ENCODE data around the gene AVPR2.

The AVPR2 gene

DNA sequence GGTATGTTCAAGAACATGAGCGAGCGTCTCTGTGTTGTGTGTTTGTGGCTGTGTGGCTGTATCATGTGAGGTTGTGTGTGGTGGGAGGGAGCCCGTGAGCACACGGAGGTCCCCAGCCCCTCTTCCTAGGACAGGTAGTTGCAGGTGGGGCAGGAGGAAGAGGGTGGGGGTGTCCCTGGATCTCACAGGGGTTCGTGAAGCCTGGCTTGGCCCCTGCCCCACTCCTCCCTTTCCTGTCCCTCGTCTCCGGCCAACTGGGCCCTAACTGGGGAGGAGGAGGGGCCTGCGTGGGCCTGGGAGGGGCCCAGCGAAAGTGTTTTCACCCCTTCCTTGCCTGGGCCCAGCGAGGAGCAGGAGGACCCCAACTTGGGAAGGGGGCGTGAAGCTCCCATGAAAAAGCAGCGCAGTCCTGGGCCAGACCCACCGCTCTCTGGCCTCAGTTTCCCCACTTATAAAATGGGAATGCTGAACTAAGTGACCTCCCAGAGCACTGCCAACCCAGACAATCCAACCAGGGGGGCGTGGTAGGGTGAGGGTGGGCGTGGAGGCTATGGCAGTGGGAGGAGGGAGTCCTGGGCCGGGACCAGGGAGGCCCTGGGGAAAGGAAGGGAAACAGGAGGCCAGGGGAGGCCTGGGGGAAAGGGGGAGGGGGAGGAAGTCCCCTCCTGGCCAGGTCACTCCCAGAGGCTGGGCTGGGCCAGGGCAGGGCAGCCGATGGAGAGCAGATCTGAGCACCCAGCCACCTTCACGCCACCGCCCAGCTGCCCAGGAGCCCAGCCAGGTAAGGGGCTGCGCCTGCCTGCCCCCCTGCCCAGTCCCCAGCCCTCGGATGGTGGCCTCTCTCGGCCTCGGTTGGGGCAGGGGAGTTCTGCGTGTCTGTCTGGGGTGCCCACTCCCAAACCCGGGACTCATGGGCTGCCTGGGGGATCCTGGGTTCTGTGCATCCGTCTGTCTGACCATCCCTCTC is at the start of gene AVPR2:
Gene AVPR2, plus strand, starts transcription at position 683 of the 967 bp plus-strand sequence. CDS start 473 bp downstream, outside the sequence.
- no peak for DNase-seq (ENCODE audit: low spot score)

DNA sequence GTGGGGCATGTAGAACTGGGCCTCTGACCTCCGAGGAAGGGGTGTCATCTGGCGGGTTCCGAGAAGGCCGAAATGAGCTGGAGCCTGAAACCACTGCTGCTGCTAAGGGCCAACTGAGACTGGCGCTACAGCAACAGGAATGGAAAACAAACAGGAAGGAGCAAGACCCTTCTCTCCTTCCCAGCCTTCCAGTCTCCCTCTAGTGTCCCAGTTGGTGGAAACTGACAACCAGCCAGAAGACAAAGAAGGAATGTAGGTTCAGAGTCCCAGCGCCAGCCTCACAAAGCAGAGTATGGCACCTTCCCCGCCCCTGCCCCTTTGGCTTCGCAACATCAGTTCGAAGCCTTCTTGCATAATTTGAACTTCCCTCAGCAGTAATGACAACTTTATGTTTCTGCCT is 49.8 kb upstream of the AVPR2 start:
- DNase-seq (ENCODE audit: low spot score): no peak

- DNase-seq (ENCODE audit: low spot score): no peak
These were observed 47.0 kb upstream of the AVPR2 start for GRCh38 chrX:153857348-153857903.

DNA sequence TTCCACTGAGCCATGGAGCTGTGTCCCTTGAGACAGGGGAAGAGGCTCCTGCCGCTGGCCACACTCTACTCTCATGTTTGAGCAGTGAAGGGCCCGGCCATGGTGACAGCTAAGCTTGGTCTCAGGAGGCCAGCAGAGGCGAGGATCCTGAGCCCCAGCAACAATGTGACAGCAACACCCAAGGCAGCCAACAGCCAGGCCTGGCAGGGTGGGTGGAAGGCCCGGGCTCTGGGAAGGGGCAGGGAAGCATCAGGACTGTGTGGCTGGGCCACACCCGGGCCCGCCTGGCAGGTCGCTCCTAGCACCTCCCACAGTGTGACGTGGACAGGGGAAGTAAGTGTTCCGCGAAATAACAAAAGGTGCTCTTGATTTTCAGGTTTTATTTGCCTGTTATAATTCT is 43.3 kb upstream of the AVPR2 start:
- DNase-seq (ENCODE audit: low spot score): no peak

DNA sequence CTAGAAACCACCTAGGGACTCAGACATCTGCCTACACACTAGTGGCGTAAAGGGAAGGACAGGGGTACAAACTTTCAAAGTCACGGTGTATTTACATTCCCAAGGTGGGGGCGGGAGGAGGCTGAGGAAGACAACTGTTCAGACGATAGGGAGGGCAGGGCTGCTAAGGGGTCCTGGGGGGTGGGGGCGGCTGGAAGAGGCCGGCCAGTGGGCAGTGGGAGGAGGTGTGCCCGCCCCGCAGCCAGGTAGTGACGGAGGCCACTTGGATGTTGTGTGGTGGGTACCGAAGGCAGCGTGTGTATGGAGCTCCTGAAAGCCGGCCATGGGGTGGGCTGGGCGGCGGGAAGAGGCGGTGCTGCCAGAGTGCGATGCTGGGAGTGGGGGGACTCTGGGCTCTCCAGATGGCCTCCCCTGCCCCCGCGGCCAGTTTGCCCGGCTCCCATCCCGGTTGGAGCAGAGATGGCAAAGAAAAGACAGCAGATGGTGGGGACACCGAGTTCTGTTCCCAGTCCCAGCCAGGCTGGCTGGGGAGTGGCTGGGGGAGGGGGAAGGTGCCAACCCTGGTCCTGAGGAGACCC is 42.7 kb upstream of the AVPR2 start:
- DNase-seq (ENCODE audit: low spot score): no peak

DNA sequence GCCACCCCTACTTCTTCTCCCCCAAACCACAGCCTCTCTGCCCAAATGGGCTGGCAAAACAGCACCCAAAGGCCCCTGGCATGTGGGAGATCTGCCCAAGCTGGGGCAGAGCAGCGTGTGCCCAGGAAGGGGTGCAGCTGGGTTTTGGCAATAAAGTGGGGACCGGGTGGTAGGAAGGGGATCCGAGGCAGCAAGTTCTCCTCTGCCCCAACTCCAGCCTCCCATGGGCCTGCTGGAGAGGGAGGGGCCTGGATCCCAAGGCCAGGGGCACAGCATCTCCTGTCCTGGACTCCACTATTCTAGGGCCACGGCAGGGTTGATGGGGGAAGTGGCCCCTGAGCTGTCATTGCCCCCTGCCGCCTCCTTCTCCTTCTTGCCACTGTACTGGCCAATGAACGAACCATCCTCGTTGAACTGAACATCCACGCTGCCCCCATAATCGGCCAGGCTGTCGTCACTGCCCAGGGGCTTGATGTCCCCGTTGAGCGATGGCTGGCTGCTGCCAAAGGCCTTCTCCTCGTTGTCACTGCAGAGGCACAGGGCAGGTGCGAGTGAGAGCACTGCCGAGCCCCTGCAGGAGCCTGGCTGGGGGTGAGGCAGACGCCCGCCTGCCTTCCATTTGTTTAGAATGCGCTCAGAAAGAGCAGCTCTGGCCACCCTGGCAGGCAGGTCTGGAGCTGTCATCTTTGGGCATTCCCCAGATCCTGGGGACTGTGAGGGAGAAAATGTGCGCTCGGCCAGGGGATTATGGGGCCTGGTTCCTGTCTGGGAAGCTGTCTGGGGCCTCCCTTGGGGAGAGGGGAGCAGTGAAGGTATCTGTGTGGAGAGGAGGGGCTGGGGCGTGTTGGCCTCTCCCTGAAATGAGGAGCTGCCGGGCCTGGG is 41.9 kb upstream of the AVPR2 start:
- no peak for DNase-seq (ENCODE audit: low spot score)

DNA sequence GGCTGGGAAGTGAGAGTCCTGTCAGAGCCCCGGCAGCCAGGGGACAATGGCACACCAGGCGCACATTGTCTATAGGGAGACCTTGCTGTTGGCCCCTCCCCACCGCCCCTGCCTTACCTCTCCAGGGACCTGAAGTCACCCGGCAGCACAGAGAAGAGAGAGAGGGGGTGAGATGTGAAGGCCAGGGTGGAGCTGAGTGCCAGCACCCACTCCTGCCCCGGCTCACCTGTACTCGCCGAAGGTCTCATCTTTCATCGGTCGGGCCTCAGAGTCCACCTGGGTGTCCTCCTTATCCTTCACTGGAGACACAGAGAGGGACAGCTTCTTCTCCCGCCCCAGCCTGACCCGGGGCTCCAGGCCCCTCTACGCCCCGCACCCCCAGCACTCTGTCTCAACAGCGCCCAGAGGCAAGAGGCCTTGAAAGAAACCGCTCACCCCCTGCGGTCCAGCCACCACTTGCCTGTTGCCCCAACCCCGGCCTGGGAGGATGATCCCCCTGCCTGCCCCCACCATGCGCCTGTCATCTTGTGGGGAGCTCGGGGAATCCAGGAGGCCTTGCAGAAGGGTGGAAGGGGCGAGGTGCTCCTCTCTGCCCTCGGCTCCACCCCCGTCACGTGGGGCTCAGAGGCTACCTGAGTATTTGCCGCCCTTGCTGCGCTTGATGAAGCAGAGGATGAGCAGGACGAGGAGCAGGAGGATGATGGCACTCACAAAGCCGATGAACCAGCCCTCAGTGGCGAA is 41.1 kb upstream of the AVPR2 start:
- DNase-seq (ENCODE audit: low spot score): no peak

DNA sequence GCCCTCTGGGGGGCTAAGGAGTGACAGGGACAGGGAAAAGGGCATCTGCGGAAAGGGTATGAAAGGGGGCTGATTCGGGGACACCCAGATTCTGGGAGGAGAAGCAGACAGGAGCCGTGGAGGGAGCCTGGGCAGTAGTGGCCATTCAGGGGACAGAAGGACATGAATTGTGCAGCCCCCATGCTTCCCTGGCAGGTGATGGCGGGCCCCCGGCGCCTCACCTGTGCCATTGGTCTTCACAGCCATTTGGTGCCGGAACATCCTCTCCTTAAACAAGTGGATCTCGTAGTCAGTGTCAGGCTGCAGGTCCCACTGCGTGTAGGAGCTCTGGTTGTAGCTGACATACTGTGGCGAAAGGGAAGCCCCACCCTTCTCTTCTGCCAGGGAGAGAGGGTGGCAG is 40.4 kb upstream of the AVPR2 start:
- no peak for DNase-seq (ENCODE audit: low spot score)

DNA sequence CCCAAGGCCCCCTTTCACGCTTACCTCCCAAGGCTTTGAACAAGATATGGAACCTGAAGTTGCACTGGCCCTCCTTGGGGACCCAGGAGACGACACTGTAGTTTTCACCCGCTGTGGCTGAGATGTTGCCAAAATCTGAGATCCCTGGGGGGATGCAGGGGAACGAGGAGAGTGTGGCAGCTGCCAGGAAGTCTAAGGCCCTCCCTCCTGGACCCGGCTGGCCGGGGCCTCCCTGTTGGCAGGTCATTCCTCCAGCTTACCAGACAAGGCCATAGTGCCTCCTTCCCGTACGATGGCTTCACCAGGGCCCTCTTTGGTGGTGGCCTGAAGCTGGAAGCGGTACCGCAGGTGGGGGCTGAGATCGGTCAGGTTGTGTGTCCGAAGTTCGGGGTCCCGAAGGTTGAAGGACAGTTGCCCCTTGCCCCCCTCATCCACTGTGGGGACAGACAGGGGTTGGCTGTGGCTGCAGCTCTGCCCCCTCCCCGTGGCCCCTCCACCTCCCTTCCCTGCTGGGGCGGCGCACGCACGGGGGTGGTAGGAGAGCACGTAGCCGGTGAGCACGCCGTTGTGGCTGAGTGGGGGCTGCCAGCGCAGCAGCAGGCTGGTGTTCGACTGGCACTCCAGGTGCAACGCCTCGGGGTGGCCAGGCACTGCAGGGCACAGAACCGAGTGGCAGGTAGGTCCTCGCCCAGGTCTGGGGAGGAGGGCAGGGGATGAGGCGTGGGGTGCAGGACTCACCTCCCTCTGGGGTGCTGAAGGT is 39.7 kb upstream of the AVPR2 start:
- no peak for DNase-seq (ENCODE audit: low spot score)

DNA sequence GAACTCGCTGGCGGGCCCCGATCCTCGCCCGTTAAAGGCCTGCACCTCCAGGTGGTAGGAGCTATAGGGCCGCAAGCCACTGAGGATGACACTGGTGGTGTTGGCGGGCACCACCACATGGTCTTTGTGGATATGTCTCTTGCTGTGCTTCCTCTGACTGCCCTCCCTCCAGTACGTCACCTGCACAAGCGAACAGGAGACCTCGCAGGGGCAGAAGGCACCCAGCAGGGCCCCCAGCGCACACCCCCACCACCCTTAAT is 39.2 kb upstream of the AVPR2 start:
- DNase-seq (ENCODE audit: low spot score): no peak

- no peak for DNase-seq (ENCODE audit: low spot score)
These were observed 38.8 kb upstream of the AVPR2 start for GRCh38 chrX:153865685-153866084.

DNA sequence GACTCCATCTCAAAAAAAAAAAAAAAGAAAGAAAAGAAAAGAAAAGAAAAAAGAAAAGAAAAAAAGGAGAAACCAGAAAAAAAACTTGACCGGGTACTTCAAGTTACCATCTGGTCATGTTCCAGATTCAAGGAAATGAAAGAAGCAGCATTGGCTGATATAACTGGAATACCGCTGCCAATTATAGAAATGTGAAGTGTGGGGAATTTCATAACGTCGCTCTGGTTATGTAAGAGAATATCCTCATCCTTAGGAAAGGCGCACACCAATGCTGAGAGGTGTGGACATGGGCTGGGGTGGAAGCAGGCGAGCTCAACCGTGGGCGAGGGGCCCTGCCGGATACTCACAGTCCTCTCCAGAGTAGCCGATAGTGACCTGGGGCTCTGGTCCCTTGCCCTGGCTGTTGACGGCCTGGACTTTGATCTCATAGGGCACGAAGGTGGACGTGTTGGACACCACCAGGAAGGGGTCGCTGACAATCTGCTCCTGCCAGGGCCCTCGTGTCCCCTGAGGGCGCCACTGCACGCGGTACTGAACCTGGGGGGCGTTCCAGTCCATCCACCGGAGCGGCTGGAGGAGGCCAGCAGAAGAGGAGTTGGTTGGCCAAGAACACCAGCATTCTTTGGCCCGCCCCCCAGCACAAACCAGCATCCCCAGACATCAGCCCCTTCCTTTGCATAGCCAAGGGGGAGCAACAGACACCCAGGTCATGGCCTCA is 38.0 kb upstream of the AVPR2 start:
- DNase-seq (ENCODE audit: low spot score): no peak

GRCh38 chrX:153867139-153867538 is 37.3 kb upstream of the AVPR2 start:
- no peak for DNase-seq (ENCODE audit: low spot score)

GRCh38 chrX:153867671-153868070 is 36.8 kb upstream of the AVPR2 start:
- DNase-seq (ENCODE audit: low spot score): no peak

DNA sequence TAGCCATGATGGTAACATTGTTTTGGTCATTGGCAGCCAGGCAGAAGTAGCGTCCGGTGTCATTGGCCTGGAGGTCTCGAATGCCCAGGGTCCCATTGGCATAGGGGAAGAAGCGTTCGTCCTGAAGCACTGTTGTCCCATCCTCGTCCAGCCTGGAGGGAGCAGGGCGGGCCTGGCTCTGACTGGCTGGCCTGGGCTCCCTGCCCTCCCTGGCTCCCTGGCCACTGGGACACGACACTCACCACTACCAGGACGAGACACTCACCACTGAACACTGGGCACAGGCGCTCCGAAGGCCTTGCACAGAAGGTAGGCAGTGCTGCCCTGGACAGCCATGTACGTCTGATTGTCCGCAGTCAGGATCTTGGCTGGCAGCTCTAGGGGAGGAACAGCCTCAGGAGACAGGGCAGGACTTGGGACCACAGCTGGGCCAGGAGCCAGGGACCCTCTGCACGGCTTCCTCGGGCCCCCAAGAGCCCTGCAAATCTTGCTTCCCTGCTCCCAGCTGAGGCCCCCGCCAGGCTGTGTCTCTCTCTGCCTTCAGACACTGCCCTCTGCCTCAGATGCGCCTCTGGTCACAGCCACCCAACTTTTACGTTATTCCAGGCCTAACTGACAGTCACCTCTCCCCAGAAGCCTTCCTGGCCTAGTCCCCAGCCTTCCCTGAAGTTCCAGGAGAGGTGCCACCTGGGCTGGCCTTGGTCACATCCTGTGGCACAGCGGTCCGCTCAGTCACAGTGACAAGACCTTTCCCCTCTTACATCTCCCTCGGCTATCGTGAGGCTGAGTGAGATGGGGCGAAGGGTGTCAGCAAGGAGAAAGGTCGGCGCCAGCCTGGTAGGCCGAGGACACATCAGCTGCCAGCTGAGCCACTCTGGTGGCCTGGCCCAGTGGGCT is 35.6 kb upstream of the AVPR2 start:
- no peak for DNase-seq (ENCODE audit: low spot score)

DNA sequence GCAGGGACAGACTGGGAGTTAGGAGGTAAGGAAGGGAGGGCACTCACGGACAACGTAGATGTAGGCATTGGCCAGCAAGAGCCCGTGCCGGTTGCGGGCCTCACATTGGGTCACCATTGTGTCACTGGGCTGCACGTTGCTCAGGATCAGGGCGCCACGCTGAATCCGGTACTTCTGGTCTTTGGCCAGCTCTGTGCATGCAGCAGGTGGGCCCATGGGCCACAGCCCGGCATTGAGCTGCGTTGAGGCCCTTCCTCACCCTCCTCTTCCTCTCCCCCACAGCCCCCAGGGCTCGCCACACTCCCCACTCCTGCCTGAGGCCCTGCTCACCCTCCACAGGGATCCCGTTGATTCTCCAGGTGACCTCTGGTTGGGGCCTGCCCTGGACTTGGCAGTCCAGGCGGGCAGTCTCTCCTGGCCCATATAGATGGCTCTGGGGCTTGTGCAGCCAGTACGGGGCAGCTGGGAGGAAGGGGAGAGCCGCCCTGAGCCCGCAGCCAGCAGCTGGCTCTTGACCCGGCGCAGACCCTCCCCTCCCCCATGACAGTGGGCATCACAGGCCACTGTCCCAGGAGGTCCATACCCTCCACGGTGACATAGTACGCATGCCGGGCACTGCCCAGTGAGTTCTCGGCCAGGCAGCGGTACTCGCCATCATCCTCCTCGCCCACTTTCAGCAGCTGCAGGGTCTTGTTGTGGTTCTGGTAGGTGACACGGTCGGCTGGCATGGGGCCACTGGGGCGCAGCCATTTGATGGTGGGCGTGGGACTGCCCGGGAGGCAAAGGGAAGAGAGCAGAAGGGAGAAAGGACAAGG is 34.8 kb upstream of the AVPR2 start:
- no peak for DNase-seq (ENCODE audit: low spot score)

DNA sequence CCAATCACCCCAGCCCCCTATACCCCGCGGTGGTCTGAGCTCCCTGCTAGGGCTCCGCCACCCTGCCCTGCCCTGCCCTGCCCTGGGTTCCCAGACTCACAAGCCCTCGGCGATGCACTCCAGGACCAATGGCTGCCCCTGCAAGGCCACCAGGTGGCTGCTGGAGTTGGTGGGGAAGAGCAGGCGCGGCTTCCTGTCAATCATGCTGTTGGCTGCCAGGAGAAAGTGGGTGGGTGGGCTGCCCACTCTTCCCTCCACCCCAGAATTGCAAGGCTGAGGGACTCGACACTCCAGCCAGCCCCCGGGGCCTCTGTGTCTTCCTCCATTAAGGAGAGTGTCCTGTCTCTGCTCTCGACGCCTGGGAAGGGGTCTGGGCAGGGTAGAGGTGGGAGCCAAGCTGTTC is 34.2 kb upstream of the AVPR2 start:
- no peak for DNase-seq (ENCODE audit: low spot score)

GRCh38 chrX:153870791-153871360 is 33.6 kb upstream of the AVPR2 start:
- no peak for DNase-seq (ENCODE audit: low spot score)
